Mesenteric fat pad (tissue), 1 donor: ENCODE measurements around the gene MEGF10. TPM values are rescaled to one million over a fixed set of nuclear protein-coding genes. Genes with fewer than 3 reads are reported as not detected.

Experiments
- DNase-seq: peaks from one replicate; pipeline ENCODE4 v3.0.0-alpha.2; 2020; ENCODE audit warnings: low spot score
- total RNA-seq: library from RNA; stranded (reverse); fragmentation: NEBNext Ultra II Directional; extraction: Animal tissue kit (Norgen Biotek cat#: 25700); gene quantifications from one replicate; pipeline ENCODE4 v1.2.1, GENCODE V29; 2021
- donor health status: DM: yes; HTN: yes; CAD: no.

Gene MEGF10
- total RNA-seq, 1 donor from 2014 or later = 0.58 TPM

- no peak for DNase-seq
Observed at GRCh38 chr5:127409921-127410675, 119.5 kb downstream of the MEGF10 start.

DNA sequence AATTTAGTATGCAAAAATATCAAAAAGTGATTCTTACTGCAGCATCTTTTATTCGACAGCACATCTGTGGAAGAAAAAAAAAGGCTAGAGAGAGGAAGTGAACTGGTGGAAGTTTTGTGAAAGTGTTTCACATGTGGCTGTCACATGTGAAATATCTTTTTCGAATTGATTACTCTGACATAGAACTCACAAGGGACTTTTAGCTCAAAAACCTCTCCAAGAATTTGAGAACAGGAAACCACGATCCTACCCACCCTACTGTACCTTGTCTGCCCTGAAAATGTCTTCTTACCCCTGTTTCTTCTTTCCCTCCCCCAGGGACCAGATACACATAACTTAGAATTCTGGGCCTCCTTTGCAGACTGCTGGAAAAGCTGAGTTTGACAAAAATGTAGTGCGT lies 120.4 kb downstream of the MEGF10 start:
- DNase-seq = no peak

DNA sequence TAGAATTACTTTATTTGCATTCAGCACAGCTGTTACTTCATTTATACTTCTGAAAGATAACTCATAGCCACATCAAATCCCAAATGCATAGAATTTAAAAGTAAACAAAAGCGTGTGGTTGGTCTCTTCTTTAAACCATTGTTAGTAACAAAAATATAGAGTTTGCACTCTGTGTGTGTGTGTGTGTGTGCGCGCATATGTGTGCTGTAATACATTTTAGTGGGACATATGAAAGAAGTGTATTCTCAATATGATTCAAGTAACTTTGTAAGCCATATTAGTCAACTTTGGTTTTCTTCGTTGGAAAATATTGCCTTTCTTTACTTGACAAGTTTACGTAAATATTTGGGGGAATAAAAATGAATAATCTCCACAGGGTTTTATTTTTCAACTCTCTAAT lies 120.8 kb downstream of the MEGF10 start:
- DNase-seq = no peak

DNA sequence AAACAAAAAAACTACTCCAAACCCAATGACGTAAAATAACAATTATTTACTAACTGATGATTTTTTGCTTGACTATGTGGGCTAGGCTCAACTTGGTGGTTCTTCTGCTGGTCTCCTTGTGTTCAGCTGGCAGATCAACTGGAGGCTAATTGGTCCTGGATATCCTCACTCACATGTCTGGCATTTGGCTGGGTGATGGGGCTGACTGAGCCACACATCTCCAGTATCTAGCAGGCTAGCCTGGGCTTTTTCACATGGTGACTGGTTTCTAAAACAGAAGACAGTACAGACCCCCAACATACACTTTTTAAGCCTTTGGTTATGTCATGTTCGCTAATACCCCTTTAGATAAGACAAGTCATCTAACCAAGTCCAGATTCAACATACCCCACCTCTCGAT lies 122.1 kb downstream of the MEGF10 start:
- DNase-seq = no peak

DNA sequence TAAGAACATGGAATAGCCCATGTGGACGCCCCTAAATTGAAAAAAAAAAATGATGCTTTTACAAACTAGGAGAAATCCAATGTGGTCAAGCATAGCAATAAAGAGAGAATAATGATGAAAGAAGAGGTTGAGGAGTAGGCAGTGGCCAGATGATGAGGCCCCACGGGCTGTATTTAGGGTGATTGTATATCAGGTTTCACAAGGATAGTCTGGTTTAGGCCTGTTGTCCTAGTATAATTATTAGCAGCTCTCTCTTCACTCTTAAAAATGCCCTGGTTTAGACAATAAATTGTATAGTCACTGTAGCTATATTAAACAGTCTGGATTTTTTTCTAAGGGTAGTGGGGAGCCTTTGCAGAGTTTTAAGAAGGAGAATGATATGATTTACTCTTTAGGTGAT lies 124.4 kb downstream of the MEGF10 start:
- no peak for DNase-seq

DNA sequence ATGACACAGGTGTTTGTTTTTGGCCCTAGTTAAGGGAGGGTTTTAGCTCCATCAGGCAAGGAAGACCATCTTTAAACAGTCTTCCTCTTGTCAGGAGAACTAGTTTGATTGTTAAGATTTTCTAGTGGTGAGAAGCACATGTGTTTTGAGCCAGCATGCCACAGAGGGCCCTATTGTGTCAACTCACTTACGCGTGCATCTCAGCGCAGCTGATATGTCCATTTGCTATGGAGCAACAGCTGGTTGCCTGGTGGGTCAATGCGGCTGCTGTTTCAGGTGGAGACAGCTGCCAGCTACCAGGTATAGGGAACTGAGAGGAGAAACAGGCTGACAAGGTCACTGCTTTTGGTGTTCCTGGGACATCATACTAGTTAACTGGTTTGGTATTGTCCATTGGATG lies 126.3 kb downstream of the MEGF10 start:
- no peak for DNase-seq

- DNase-seq = no peak
Observed at GRCh38 chr5:127417528-127417927, 126.9 kb downstream of the MEGF10 start.

DNA sequence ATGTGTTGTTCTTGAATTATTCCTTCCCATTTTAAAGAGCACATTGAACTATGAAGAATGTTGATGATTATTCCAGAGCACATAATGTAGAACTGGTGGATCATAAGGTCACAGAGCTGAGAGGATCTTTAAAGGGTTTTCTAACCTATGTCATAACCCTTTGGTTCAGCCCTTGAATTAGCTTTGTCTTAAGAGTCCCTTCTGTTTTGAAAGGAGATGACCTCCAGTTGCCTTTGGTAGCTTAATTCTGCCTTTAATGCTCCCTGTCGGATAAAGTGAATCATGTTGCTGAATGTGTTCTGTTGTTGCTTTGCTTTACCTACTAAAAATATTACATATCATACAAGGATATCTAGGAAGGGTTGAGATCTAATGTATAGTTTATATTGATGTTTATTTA lies 127.8 kb downstream of the MEGF10 start:
- no peak for DNase-seq

DNA sequence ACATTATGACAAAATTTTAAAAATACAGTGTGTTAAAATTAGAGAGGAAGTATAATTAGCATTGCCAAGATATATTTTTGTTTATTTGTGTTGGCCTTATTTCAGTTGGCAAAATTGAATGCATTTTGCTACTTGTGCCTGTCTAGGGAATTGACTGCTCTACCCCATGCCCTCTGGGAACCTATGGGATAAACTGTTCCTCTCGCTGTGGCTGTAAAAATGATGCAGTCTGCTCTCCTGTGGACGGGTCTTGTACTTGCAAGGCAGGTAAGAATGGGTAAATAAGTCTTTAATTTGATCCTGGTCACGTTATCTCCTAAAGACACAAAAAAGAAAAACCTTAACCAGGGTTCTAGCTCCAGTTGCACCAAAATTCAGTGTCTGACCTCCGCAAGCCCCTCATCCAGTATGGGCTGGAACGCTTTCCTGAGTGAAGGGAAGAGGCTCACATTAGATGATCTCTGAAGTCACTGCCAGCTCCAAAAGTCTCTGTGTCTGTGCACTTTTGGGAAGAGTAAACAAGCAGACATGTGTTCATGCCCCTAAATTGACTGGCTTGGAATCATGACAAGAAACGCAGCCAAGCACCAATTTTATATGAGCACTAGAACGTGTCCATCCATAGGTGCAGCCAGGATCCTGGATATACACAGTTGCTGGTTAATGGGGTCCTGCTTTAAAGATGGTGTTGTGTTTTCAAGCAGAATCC lies 128.5 kb downstream of the MEGF10 start:
- DNase-seq = no peak

- no peak for DNase-seq
Observed at GRCh38 chr5:127419683-127420257, 129.2 kb downstream of the MEGF10 start.

DNA sequence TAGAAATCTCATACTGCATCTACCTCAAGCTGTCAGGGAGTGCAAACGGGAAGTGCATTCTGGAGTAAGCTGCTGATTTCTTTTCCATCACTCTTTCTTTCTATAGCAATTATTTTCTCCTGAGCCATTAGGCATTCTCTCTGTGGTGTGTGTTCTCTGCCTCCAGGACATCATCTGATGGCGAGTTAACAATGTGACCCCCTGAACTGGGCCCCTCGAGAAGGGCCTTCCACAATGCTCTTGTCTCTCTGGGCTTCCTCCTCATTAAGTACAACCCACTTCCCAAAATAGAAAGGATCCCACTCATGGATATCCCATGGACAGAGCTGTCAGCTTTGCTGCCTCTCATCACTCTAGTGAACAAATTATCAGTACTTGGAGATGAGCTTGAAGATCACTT lies 130.2 kb downstream of the MEGF10 start:
- no peak for DNase-seq

DNA sequence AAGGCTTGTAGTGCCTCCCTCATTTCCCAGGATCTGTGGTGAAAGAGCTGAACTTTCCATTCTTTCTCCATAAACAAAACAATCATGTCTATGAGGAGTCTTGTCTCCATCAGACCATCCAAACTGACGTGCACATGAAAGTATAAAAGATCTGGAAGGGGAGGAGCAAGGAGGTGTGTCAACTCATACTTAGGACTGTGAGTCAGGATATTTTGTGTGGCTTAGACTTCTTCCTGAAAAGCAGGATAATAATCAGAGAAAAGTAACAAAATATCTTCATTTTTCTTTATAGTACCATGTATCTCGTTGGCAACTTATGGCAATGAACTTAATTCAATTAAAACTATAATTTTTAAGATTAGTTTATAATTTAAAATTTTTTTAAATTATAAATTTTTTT lies 130.9 kb downstream of the MEGF10 start:
- no peak for DNase-seq

DNA sequence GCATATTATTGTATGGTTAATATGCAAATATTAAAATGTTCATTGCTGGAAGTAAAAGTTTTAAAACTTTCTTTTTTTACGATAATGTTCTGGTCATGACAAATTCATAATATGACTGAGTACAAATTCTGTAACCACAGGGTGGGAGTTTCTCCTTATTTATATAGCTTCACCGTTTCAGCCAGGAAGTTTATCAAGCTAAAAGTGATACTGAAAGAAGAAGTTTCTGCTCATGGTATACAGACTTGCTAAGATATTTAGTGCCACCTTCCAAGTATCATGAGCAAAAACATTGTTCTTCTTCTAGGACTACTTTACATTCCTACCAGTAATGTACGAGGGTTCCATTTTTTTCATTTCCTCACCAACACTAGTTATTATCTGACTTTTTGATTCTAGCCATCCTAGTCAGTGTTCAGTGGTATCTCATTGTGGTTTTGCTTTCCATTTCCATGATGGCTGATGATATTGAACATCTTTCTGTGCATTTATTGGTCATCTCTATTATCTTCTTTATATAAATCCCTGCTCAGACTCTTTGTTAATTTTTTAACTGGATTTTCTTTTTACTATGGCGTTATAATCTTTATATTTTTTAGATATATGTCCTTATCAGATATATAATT lies 132.7 kb downstream of the MEGF10 start:
- DNase-seq = no peak

DNA sequence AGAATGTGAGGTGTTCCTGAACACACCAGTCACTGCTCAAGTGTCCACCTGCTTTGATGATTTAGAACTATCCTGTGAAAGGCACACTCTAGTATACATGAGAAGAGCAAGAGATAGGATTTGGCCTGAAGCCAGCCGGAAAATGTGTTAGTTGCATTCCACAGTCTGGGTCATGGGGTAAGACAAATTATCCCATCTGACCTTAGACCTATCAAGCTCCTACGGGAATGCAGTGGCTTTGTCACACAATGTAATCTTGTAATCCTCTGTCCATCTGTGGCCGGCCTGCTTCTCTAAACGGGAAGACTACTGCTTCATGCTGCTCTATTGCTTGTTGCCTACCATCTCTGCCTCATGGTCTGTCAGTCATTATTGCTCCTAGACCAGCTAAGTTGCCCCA lies 134.4 kb downstream of the MEGF10 start:
- no peak for DNase-seq

GRCh38 chr5:127425868-127426267 lies 135.3 kb downstream of the MEGF10 start:
- DNase-seq = no peak

- DNase-seq = no peak
Observed at GRCh38 chr5:127426661-127427060, 136.1 kb downstream of the MEGF10 start.

DNA sequence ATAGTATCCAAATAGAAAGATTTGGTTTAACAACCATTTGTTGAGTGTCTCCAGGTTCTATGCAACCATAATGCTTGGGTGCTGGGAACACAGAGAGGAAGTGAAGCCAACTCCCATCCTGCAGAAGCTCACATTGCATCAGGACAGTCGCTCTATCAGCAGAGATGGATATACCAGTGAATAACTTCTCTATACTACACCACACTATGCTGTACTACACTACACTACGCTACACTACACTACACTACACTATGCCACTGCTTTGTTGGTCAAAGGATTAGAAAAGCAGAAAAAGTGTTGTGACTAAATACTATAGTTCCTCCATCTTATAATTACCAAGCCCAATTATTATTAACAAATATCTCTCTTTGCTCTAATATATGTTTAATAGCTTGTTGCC lies 137.7 kb downstream of the MEGF10 start:
- DNase-seq = no peak

- DNase-seq = no peak
Observed at GRCh38 chr5:127428748-127429147, 138.2 kb downstream of the MEGF10 start.

DNA sequence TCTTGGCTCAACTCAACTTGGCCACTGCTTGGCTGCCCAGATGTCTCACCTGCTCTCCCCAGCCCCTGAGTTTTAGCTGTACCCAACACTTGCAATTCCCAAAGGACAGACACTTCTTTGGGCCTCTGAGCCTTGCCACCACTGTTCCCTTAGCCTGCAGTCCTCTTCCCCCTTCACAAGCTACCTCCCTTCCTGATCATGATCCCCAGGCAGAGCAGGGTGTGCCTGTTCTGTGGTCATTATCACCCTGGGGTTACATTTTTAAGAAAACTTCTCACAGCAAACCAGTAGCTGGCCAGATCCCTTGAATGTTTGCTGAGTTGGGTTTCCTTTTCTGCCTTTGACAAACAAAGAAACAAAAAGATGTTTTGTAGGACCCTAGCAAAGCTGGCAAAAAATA lies 139.3 kb downstream of the MEGF10 start:
- DNase-seq = no peak

DNA sequence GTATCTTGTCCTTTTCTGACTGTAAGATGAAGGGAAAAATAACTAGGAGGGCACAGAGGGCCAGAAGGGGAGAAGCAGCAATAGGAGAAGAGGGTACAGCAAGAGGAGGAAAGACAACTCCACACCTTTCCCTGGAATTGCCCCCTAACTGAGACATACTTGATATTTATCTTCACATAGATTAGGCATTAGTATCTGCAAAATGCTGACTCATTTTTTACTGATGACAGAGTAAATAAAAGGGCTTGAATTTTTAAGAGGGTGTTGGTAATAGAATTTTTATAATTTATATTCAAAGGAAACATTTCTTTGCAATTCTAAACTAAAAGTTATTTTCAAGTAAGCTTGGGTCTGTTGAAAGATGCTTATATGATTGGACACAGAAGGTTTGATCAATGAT lies 140.0 kb downstream of the MEGF10 start:
- no peak for DNase-seq

DNA sequence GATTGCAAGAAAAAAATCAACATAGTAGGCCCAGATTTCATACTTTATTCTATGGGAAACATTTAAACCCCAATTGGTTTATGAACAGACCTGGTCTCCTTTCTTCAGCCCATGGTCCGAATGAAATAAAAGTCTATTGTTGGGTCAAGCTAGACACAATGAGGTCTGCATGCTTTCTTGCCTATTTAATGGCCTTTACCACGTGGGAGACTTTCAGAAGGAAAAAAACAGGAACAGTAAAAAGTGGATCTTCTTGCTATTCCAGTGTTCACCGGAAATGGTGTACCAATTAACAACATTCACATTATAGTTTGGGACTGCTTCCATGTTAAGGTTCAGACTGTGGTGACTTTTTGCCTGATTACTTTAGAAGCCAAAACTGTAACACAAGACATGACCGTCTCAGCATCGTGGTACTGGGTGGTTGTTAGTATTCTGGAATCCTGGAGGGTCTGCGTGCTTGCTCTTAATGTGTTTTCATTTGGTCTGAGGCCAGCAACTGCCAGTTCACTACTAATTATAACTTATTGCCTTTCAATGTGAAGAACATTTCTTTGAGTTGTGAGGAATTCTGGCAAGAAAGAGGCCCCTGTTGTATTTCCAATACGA lies 141.5 kb downstream of the MEGF10 start:
- DNase-seq = no peak

DNA sequence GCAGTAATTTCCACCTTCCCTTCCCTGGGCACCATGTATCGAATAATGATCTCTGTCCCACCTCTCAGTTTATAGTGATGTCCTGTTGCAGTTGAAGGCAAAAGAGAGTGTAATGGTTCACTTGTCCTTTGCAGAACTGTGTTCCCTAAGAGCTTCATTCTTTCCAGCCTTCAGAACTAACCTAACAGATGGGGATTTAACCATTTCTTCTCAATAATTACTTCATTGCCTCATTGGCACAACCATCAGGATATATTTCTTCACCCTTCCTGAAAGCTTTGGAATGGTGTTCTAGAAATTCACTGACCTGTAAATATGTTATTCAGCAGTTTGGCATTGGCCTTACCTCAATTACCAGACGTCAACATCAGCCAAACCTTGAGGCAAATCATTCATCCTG lies 142.9 kb downstream of the MEGF10 start:
- DNase-seq = no peak
